ENCODE data around the gene KLHL3. TPM values are rescaled to one million over a fixed set of nuclear protein-coding genes. Genes with fewer than 3 reads are reported as not detected.

The KLHL3 gene
- total RNA-seq, 1 donor from 2014 or later: 6.7 TPM

GRCh38 chr5:137611011-137611580 is 124.8 kb downstream of the KLHL3 start:
- Histone ChIP-seq H3K27me3 (ENCODE audit: low read depth) (peaks cover 7% of the 10 kb centered on the region), H3K4me3 (no peak overlapping the region), H3K27ac (no peak overlapping the region), H3K36me3 (no peaks in the 10 kb centered on the region), H3K9me3 (no peaks in the 10 kb centered on the region), H3K4me1 (peaks cover 4% of the 10 kb centered on the region)
- intact Hi-C loops (cut with DNase I): no loop called here
- no peak for TF ChIP-seq CTCF (IDR thresholded peaks at IDR 0.05)
- DNase-seq (no peak), ATAC-seq (no peak)

GRCh38 chr5:137610598-137610997 is 125.3 kb downstream of the KLHL3 start:
- Histone ChIP-seq H3K4me1 (peaks cover 4% of the 10 kb centered on the region), H3K9me3 (no peaks in the 10 kb centered on the region), H3K27me3 (ENCODE audit: low read depth) (peaks cover 7% of the 10 kb centered on the region), H3K4me3 (no peak overlapping the region), H3K36me3 (no peaks in the 10 kb centered on the region), H3K27ac (no peak overlapping the region)
- no peak for TF ChIP-seq CTCF (IDR thresholded peaks at IDR 0.05)
- ATAC-seq: no peak
- DNase-seq: no peak
- intact Hi-C loops (cut with DNase I): no loop called here

GRCh38 chr5:137609127-137609526 is 126.8 kb downstream of the KLHL3 start:
- Histone ChIP-seq H3K4me1 (peaks cover 4% of the 10 kb centered on the region), H3K27me3 (ENCODE audit: low read depth) (peaks cover 7% of the 10 kb centered on the region), H3K9me3 (no peaks in the 10 kb centered on the region), H3K27ac (no peak overlapping the region), H3K4me3 (no peak overlapping the region), H3K36me3 (no peaks in the 10 kb centered on the region)
- intact Hi-C loops (cut with DNase I): no loop called here
- TF ChIP-seq CTCF (IDR thresholded peaks at IDR 0.05): no peak
- DNase-seq (no peak), ATAC-seq (no peak)

- Histone ChIP-seq H3K4me3 (no peak overlapping the region), H3K27ac (no peak overlapping the region), H3K27me3 (ENCODE audit: low read depth) (peaks cover 7% of the 10 kb centered on the region), H3K4me1 (no peaks in the 10 kb centered on the region), H3K9me3 (no peaks in the 10 kb centered on the region), H3K36me3 (no peaks in the 10 kb centered on the region)
- DNase-seq (no peak), ATAC-seq (no peak)
- intact Hi-C loops (cut with DNase I): no loop called here
- TF ChIP-seq CTCF (IDR thresholded peaks at IDR 0.05): no peak
Measured at GRCh38 chr5:137607771-137608170, 128.1 kb downstream of the KLHL3 start.

GRCh38 chr5:137606401-137606800 is 129.5 kb downstream of the KLHL3 start:
- no peaks in the 10 kb centered on the region for H3K4me1 ChIP-seq

More at GRCh38 chr5:137606401-137606800, 129.5 kb downstream of the KLHL3 start:
- no peak overlapping the region for H3K27ac ChIP-seq
- intact Hi-C loops (cut with DNase I): no loop called here
- no peaks in the 10 kb centered on the region for H3K36me3 ChIP-seq
- no peaks in the 10 kb centered on the region for H3K9me3 ChIP-seq
- peaks cover 7% of the 10 kb centered on the region for H3K27me3 ChIP-seq (ENCODE audit: low read depth)
- DNase-seq (no peak), ATAC-seq (no peak)
- no peak for TF ChIP-seq CTCF (IDR thresholded peaks at IDR 0.05)
- H3K4me3 ChIP-seq: no peak overlapping the region
